GM19238 (cell line): ENCODE data around the gene PAGR1.
A peak's percentile ranks its signal among the peaks of the same experiment; 100 is the strongest.
"Not testable (repeated sequence)": the region's sequence is repeated elsewhere in the genome, so short reads cannot be mapped to it uniquely, and the experiment has no call there.

ENCODE experiments used
- DNase-seq: peaks from one replicate; pipeline ENCODE4 v3.0.0; 2011; ENCODE audit warnings: low spot score; ENCODE audit not compliant: insufficient read length

PAGR1 gene

DNA sequence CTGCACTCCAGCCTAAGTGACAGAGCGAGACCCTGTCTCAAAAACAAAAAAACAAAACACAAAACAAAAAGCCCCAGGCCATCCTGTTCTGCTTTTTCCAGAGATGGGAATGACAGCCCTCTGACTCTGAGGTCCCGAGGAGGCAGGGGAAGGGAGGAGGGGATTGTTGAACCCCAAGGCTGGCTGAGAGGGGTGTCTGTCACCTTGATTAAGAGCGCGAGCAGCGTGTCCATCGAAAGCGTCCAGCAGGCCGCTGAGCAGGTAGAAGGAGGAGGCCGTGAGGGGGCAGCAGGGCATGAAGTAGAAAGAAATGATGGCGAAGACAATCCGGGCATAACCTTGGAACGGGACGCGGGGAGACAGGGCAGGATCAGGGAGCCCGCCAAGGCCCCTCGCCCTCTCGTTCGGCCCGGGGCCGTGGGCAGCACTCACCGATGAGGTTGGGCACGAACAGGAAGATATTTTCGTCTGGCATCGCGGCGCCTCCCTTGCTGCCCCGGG lies 46.5 kb downstream of the PAGR1 start:
- no peak for DNase-seq

GRCh38 chr16:29862884-29863668 lies 47.1 kb downstream of the PAGR1 start, which contains the start of gene CDIPT:
TSS of gene CDIPT (minus strand) at chr16:29863226. CDS start at chr16:29862857, 369 bp downstream.
- peak; percentile 91 for DNase-seq

GRCh38 chr16:29863669-29863984 lies 47.7 kb downstream of the PAGR1 start:
- no peak for DNase-seq

DNA sequence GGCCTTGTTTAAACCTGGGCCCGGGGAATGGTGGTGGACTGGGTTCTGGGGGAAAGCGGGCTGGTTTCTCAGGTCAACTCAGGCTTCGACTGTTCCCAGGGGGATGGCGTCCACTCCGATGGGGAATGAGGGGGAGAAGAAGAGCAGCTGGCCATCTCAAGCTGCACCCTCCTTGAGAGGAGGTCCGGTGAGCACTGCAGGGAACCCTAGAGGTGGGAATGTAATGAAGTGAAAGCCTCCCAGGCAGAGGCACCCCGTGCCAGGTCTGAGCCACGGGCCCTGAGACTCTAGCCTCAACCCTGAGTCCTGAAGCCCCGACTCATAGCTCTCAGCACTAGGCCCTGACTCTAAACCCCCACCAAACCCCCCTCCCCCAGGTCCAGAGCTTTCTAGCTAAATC lies 48.3 kb downstream of the PAGR1 start:
- DNase-seq, result no peak

DNA sequence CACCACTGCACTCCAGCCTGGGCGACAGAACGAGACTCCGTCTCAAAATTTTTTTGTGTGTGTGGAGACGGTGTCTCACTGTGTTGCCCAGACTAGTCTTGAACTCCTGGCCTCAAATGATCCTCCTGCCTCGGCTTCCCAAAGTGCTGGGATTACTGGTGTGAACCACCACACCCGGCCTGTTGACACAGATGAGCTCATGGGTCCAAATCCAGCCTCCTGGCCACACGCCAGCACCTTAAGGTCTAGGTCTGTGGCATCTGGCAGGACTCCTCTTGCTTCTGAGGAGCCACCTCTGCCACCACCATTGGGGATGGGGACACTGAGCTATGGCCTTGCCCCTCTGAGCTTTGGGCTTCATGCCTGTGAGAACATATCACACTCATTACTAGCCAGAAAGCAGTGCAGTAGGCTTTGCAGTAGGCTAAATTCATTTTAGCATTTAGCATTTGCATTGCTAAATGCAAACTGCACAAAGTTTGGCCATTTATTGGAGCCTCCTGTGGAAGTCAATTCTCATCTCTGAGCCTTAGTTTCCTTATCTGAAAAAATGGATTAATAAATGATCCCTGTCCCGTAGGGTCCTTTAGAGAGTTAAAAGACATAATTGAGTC lies 52.6 kb downstream of the PAGR1 start:
- DNase-seq, result no peak

DNA sequence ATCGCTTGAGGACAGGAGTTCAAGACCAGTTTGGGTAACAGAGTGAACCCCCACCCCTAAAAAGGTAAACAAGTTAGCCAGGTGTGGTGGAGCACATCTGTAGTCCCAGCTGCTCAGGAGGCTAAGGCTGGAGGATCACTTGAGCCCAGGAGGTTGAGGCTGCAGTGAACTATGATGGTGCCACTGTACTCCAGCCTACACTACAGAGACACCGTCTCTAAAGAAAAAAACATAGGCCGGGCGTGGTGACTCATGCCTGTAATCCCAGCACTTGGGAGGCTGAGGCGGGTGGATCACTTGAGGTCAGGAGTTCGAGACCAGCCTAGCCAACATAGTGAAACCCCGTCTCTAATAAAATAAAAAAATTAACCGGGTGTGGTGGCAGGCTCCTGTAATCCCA lies 53.1 kb downstream of the PAGR1 start:
- DNase-seq, result not testable (repeated sequence)
